HG03159 (cell line): ENCODE results near the gene HELZ.
"Not testable (repeated sequence)": the region's sequence is repeated elsewhere in the genome, so short reads cannot be mapped to it uniquely, and the experiment has no call there.

Experiments used
- ATAC-seq: cut with Tn5 transposase; IDR thresholded peaks from one replicate; pipeline ENCODE4 v1.9.1; 2021; ENCODE audit warnings: mild to moderate bottlenecking, moderate library complexity; ENCODE audit not compliant: unreplicated experiment

Gene HELZ

DNA sequence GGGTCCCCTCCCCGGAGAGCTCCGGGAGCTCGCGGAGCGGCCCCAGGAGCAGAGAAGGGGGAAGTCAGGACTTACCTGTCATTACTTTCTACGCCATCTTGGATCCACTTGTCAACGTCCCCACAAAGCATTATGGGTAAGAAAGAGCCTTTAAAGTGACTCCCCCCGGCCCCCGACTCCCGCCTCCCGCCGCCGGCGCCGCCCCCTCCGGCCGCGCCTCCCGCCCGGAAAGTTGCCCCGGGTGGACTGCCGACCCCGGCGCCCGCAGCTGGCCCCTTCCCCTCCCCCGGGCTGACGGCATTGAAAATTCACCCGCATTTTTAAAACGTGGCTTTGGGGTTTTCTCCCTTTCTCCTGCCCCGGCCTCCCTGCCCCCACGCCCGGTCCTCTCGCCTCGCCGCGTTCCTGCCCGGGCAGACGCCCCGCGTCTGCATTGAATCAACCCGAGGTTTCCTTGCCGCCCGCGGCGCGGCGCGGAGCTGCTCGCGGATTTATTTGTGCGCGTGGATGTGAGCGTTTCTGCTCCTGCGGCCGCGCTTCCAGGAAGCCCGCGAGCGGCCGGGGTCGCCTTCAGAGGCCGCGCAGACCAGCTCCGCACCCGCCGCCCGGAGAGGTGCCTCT, at the start of gene HELZ:
TSS of gene HELZ (minus strand) at position 124 of the 621 bp plus-strand sequence. CDS start 26,392 bp downstream, outside the sequence.
- peak; percentile 52 for ATAC-seq

DNA sequence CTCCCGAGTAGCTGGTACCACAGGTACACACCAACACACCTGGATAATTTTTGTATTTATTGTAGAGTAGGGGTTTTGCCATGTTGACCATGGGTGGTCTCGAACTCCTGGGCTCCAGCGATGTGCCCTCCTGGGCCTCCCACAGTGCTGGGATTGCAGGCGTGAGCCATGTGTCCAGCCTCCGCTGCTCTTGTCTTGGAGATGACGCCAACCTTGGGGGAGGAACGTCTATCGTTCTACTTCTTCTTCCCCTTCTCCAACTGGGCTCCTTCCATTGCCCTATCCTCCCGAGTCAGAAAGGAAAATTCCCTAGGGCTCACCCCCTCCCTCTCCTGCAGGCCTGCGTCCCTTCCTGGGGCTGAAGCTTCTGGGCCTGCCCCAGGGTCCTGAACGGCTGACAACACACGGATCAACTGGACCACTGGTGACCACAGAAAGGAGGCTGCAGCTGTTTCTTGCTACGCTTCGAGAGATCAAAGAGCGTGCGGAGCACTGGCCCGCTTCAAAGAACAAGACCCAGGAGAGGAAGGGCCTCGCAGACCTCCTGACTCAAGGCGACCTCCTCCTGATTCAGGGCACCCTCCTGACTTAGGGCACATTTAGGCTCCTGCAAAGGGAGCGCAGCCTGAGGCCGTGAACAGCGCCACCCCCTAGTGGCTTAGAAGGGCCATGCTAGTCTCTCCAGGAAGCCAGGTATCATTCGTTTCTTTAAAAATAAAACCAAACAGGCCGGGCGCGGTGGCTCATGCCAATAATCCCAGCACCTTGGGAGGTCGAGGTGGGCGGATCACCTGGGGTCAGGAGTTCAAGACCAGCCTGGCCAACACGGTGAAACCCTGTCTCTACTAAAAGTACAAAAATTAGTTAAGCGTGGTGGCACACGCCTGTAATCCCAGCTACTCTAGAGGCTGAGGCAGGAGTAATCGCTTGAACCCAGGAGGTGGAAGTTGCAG, 48.5 kb upstream of the HELZ start:
- ATAC-seq = peak; percentile 95

GRCh38 chr17:67290711-67291291, 45.8 kb upstream of the HELZ start:
- no peak for ATAC-seq

GRCh38 chr17:67290244-67290643, 45.2 kb upstream of the HELZ start:
- no peak for ATAC-seq

- ATAC-seq = no peak
Measured at GRCh38 chr17:67289181-67289876, 44.3 kb upstream of the HELZ start.

- not testable (repeated sequence) for ATAC-seq
Measured at GRCh38 chr17:67286826-67287225, 41.8 kb upstream of the HELZ start.

- no peak for ATAC-seq
Measured at GRCh38 chr17:67285360-67285759, 40.4 kb upstream of the HELZ start.

GRCh38 chr17:67283731-67284516, 38.9 kb upstream of the HELZ start:
- ATAC-seq = no peak

DNA sequence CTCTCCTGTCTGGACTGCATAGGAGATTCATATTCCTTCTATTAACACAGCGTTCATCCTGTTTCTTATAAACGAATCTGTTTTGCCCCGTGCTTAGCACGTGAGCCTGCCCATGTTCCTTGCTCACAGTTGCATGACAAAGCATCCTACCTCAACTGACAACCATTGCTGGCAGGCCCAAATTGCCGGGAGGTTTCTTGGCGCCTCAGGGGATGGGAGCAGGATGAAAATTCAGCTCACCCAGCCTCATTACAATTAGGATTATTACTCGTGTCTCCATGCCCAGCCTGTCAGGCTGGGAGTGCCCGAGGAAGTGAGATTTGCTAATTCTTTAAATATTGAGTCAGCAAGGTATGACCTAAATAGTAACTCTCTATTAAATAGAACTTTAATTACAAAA, 36.7 kb upstream of the HELZ start:
- no peak for ATAC-seq

DNA sequence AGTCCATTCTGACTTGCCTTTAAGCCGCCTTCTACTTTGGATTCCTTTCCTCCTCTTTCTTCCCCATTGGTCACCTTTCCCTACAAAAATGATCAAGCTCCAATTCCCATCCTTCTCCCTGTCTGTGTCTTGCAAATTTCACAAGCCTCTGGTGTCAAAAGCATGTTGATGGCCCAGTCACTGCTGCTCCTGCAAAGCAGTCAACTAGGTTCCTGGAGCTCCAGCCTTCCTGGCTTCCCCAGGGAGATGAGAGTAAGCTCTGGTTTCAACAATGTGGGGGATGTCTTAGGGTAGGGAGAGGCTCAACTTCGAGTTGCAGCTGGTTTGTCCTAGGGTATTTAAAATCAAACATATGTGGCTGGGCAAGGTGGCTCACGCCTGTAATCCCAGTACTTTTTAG, 36.1 kb upstream of the HELZ start:
- ATAC-seq = no peak

- no peak for ATAC-seq
Measured at GRCh38 chr17:67280279-67280678, 35.3 kb upstream of the HELZ start.

GRCh38 chr17:67279115-67279514, 34.1 kb upstream of the HELZ start:
- ATAC-seq = no peak

- no peak for ATAC-seq
Measured at GRCh38 chr17:67278363-67278762, 33.4 kb upstream of the HELZ start.

- no peak for ATAC-seq
Measured at GRCh38 chr17:67276075-67276474, 31.1 kb upstream of the HELZ start.

- no peak for ATAC-seq
Measured at GRCh38 chr17:67274466-67274865, 29.5 kb upstream of the HELZ start.

DNA sequence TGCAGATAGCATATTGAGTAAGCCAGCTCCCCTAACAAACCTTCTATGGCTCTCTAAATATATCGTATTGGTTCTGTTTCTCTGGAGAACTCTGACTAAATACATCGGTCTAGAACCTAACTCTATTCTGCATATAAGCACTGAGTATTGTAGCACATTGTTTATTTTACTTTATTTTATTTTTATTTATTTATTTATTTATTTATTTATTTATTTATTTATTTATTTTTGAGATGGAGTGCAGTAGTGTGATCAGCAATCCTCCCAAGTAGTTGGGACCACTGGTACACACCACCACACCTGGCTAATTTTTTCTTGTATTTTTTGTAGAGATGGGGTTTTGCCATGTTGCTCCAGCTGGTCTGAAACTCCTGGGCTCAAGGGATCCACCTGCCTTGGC, 28.9 kb upstream of the HELZ start:
- ATAC-seq = no peak

DNA sequence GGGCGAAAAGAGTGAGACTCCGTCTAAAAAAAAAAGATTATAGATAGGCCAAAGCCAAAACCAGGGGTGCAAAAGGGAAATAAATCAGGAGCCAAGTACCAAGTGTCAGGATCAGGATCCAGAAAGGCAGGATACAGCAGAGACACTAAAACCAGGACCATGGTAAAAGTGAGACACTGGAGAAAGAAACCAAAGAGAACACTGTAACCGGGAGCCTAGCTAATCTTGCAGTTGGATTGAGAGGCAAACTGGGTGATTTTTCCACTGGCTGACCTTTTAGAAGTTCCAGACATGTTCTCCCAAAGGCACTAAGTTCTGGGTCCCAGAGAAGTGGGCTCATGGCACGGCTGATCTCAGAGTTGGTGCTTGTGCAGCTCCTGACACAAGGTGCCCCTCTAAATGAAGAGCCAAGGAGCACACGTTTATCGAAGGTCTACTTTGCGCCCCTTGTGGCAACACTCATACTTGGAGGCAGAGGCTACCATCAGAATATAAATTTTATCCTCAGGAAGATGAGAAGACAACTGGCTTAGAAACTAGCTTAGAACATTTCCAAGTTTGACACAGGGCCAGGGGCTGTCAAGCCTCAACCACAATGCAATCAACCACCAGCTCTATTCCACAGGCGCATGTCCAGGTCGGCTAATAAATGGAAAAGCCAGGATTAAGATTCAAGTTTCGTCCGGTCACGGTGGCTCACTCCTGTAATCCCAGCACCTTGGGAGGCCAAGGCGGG, 27.5 kb upstream of the HELZ start:
- no peak for ATAC-seq

DNA sequence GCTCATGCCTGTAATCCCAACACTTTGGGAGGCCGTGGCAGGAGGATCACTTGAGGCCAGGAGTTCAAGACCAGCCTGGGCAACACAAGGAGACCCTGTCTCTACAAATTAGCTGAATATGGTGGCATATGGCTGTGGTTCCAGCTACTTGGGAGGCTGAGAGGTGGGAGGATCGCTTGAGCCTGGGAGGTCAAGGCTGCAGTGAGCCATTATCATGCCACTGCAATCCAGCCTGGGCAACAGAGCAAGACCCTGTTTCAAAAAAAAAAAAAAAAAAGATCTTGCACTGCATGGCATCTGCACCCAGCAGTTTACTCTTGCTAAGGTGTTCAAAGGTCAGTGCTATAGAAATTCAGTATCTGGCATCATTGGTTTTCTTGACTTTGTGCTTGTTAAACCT, 26.2 kb upstream of the HELZ start:
- ATAC-seq = not testable (repeated sequence)

DNA sequence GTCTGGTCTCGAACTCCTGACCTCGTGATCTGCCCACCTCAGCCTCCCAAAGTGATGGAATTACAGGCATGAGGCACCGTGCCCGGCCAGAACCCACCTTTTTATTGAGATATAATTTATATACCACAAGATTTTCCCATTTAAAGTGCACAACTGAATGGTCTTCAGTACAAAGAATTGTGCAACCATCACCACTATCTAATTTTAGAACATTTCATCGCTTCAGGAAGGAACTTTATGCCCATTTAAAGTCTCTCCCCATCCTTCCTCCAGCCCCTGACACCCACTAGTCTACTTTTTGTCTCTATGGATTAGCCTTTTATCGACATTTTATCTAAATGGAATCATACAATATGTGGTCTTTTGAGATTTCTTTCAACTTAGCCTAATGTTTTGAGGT, 25.4 kb upstream of the HELZ start:
- ATAC-seq = no peak

GRCh38 chr17:67266496-67266895, 21.5 kb upstream of the HELZ start:
- ATAC-seq = no peak
